Measurements from ENCODE around the gene CITED2. TPM values are rescaled to one million over a fixed set of nuclear protein-coding genes. Genes with fewer than 3 reads are reported as not detected.
A peak's percentile ranks its signal among the peaks of the same experiment; 100 is the strongest.
"Not testable (repeated sequence)": the region's sequence is repeated elsewhere in the genome, so short reads cannot be mapped to it uniquely, and the experiment has no call there.

CITED2 gene
- total and polyA plus RNA-seq, 2 experiments from 2014 or later: 644 to 1,192 TPM

DNA sequence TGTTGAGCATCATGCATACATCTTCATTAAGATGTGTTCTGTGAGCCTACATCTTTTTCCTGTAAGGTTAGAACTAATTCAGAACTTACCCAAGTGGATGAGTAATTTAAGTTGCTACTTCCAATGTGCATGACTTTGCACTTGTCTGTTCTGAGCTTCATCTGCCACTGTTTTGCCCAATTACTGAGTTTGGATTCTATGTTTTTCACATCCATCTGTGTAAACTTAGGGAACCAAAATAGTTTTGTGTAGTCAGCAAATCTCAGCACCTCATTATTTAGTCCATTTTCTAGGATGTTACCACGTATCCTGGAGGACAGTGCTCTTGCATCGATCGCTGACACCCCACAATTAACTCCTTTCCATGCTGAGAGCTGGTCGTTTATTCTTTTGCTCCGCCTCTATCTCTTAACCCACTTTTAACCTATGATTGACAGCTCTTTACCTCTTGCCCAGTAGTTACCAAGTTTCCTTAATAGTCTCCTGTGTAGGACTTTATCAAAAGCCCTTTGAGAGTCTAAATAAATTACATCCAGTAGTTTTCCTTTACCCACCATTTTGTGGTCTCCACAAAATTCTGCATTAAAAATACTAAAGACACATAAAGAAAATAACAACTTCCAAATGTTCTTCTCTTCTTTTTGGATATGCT, 44.2 kb upstream of the CITED2 start:
- DNase-seq: peak; percentile 19
- Histone ChIP-seq H3K36me3 (ENCODE audit: low read depth) (no peaks in the 10 kb centered on the region), H3K79me2 (ENCODE audit: insufficient read depth) (no peaks in the 10 kb centered on the region), H3K4me2 (ENCODE audit: unreplicated experiment) (no peak overlapping the region), H3K9me3 (ENCODE audit: low read depth) (no peaks in the 10 kb centered on the region), H3K4me3 (no peak overlapping the region), H2AFZ (peak overlapping the region; percentile 43), H3K9ac (no peak overlapping the region), H3K9me2 (ENCODE audit: insufficient read depth) (no peaks in the 10 kb centered on the region), H3F3A (ENCODE audit: insufficient read depth) (no peaks in the 10 kb centered on the region), H3K4me1 (ENCODE audit: insufficient read depth) (0 out of 2 replicates have a peak, but pooled peaks cover 3% of the 10 kb centered on the region), H4K20me1 (ENCODE audit: insufficient read depth) (no peaks in the 10 kb centered on the region), H3K27me3 (replicated peaks; ENCODE audit: insufficient read depth) (no peaks in the 10 kb centered on the region), H3K27ac (no peak overlapping the region)
- in situ Hi-C loops (cut with MboI): no loop called here
- WGBS, 2 experiments (ENCODE audit: low coverage in 1 of 2, low lambda C conversion rate in 2 of 2, missing lambda C conversion rate in 2 of 2): 53 to 54% methylated on average over 5 of the region's 5 CpGs
- TF ChIP-seq EZH2phosphoT487 (IDR thresholded peaks at IDR 0.05; ENCODE audit: insufficient read depth, low read depth): no peak

DNA sequence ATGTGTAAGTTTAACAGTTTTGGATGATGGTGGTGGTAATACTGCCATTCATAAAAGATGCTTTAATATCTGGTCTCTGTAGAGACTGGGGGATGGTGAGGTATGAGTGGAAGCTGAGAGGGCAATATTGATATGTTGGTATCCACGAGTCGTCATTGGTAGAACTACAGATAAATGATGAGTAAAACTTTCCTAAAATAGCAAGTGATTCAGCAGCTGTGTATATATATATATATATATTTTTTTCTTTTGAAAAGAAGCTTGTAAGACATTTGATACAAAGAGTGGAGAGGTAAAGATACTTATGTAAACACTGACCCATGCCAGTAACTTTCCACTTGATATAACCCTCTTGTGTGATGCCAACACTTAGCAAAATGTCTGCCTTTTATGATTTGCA, 41.7 kb upstream of the CITED2 start:
- Histone ChIP-seq H3K9me3 (ENCODE audit: low read depth) (no peaks in the 10 kb centered on the region), H4K20me1 (ENCODE audit: insufficient read depth) (no peaks in the 10 kb centered on the region), H3K4me1 (ENCODE audit: insufficient read depth) (0 out of 2 replicates have a peak, but pooled peaks cover 3% of the 10 kb centered on the region), H3K36me3 (ENCODE audit: low read depth) (no peaks in the 10 kb centered on the region), H3K27me3 (replicated peaks; ENCODE audit: insufficient read depth) (no peaks in the 10 kb centered on the region), H3K27ac (no peak overlapping the region), H3K9ac (no peak overlapping the region), H3K4me3 (no peak overlapping the region), H2AFZ (no peak overlapping the region), H3K79me2 (ENCODE audit: insufficient read depth) (no peaks in the 10 kb centered on the region), H3F3A (ENCODE audit: insufficient read depth) (no peaks in the 10 kb centered on the region), H3K4me2 (ENCODE audit: unreplicated experiment) (no peak overlapping the region), H3K9me2 (ENCODE audit: insufficient read depth) (no peaks in the 10 kb centered on the region)
- in situ Hi-C loops (cut with MboI): no loop called here
- peak; percentile 22 for DNase-seq
- TF ChIP-seq EZH2 (IDR thresholded peaks at IDR 0.05; ENCODE audit: insufficient read depth, poor library complexity, severe bottlenecking) (no peak), EZH2phosphoT487 (IDR thresholded peaks at IDR 0.05; ENCODE audit: insufficient read depth, low read depth) (no peak)
- WGBS, 2 experiments (ENCODE audit: low coverage in 1 of 2, low lambda C conversion rate in 2 of 2, missing lambda C conversion rate in 2 of 2): 60 to 69% methylated on average over 2 of the region's 2 CpGs

DNA sequence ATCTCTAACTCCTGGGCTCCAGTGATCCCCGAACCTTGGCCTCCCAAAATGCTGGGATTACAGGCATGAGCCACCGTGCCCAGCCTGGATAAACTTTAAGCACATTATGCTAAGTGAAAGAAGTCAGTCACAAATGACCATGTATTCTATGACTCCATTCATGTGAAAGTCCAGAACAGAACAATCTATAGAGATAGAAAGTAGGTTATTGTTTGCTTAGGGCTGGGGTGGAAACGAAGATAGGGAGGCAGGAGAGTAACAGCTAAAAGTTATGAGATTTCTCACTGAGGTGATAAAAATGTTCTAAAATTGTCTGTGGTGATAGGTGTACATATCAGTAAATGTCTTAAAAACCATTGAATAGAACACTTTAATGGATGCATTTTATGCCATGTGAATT, 40.9 kb upstream of the CITED2 start:
- H3K9ac ChIP-seq: no peak overlapping the region
- H4K20me1 ChIP-seq (ENCODE audit: insufficient read depth): no peaks in the 10 kb centered on the region
- H3K27me3 ChIP-seq (replicated peaks; ENCODE audit: insufficient read depth): no peaks in the 10 kb centered on the region
- no peak overlapping the region for H3K4me3 ChIP-seq
- no peaks in the 10 kb centered on the region for H3K36me3 ChIP-seq (ENCODE audit: low read depth)
- no peaks in the 10 kb centered on the region for H3K9me2 ChIP-seq (ENCODE audit: insufficient read depth)
- no peak for DNase-seq
- 82% methylated on average over 3 of the region's 3 CpGs for WGBS, 2 experiments (ENCODE audit: low coverage in 1 of 2, low lambda C conversion rate in 2 of 2, missing lambda C conversion rate in 2 of 2)
- H2AFZ ChIP-seq: no peak overlapping the region
- H3K79me2 ChIP-seq (ENCODE audit: insufficient read depth): no peaks in the 10 kb centered on the region
- no peaks in the 10 kb centered on the region for H3F3A ChIP-seq (ENCODE audit: insufficient read depth)
- H3K4me2 ChIP-seq (ENCODE audit: unreplicated experiment): no peak overlapping the region
- no peak overlapping the region for H3K27ac ChIP-seq
- H3K9me3 ChIP-seq (ENCODE audit: low read depth): no peaks in the 10 kb centered on the region
- 0 out of 2 replicates have a peak, but pooled peaks cover 3% of the 10 kb centered on the region for H3K4me1 ChIP-seq (ENCODE audit: insufficient read depth)
- in situ Hi-C loops (cut with MboI): no loop called here
- no peak for TF ChIP-seq EZH2phosphoT487 (IDR thresholded peaks at IDR 0.05; ENCODE audit: insufficient read depth, low read depth)
- TF ChIP-seq EZH2 (IDR thresholded peaks at IDR 0.05; ENCODE audit: insufficient read depth, poor library complexity, severe bottlenecking): no peak

- DNase-seq; in situ Hi-C loops (cut with MboI): not testable (repeated sequence)
Observed at GRCh38 chr6:139412103-139412502, 37.7 kb upstream of the CITED2 start.

DNA sequence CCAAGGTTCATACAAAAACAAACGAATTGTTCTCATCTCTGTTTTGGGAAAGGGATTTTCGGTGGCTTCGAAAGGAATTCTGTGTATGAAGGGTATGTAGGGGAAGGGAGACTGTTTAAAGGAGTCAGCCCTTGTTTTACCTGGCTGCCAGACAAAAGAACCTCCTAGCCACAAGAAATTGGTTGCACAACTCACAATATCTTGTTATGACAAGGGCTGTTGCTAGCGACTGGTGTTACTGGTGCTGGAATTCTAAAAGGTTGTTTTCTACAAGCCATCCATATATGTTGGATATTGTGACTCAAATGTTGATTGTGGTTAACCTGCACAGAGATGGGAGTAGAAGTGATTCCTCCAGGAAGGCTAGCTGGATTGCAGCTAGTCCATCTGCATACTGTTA, 34.6 kb upstream of the CITED2 start:
- 63 to 71% methylated on average over 4 of the region's 4 CpGs for WGBS, 2 experiments (ENCODE audit: low coverage in 1 of 2, low lambda C conversion rate in 2 of 2, missing lambda C conversion rate in 2 of 2)

More at GRCh38 chr6:139412103-139412502, 37.7 kb upstream of the CITED2 start:
- H3K9me2 ChIP-seq (ENCODE audit: insufficient read depth); H3K79me2 ChIP-seq (ENCODE audit: insufficient read depth); H3K4me3 ChIP-seq; H3K4me2 ChIP-seq (ENCODE audit: unreplicated experiment); H3K9ac ChIP-seq; H4K20me1 ChIP-seq (ENCODE audit: insufficient read depth); H3K36me3 ChIP-seq (ENCODE audit: low read depth); H3K27me3 ChIP-seq (replicated peaks; ENCODE audit: insufficient read depth); H3K27ac ChIP-seq; H2AFZ ChIP-seq; H3K9me3 ChIP-seq (ENCODE audit: low read depth): not testable (repeated sequence)
- H3F3A ChIP-seq (ENCODE audit: insufficient read depth): peaks cover 13% of the 10 kb centered on the region
- H3K4me1 ChIP-seq (ENCODE audit: insufficient read depth): peaks cover 22% of the 10 kb centered on the region
- 82 to 93% methylated on average over 1 of the region's 1 CpG for WGBS, 2 experiments (ENCODE audit: low coverage in 1 of 2, low lambda C conversion rate in 2 of 2, missing lambda C conversion rate in 2 of 2)

More for the DNA sequence above, 34.6 kb upstream of the CITED2 start:
- no peak overlapping the region for H2AFZ ChIP-seq
- peak overlapping the region; percentile 89 for H3K27ac ChIP-seq
- DNase-seq: peak; percentile 69
- no peak for TF ChIP-seq EZH2phosphoT487 (IDR thresholded peaks at IDR 0.05; ENCODE audit: insufficient read depth, low read depth)
- no peak for TF ChIP-seq EZH2 (IDR thresholded peaks at IDR 0.05; ENCODE audit: insufficient read depth, poor library complexity, severe bottlenecking)
- H4K20me1 ChIP-seq (ENCODE audit: insufficient read depth): no peaks in the 10 kb centered on the region
- H3K9ac ChIP-seq: no peak overlapping the region
- H3K9me3 ChIP-seq (ENCODE audit: low read depth): no peaks in the 10 kb centered on the region
- peaks cover 27% of the 10 kb centered on the region for H3F3A ChIP-seq (ENCODE audit: insufficient read depth)
- peaks cover 30% of the 10 kb centered on the region for H3K4me1 ChIP-seq (ENCODE audit: insufficient read depth)
- H3K36me3 ChIP-seq (ENCODE audit: low read depth): no peaks in the 10 kb centered on the region
- H3K9me2 ChIP-seq (ENCODE audit: insufficient read depth): no peaks in the 10 kb centered on the region; the same call in 1 of the 2 replicates
- peaks cover 11% of the 10 kb centered on the region; the same call in 1 of the 2 replicates for H3K79me2 ChIP-seq (ENCODE audit: insufficient read depth)
- no peak overlapping the region for H3K4me3 ChIP-seq
- in situ Hi-C loops (cut with MboI): no loop called here
- peak overlapping the region; percentile 40 for H3K4me2 ChIP-seq (ENCODE audit: unreplicated experiment)
- no peaks in the 10 kb centered on the region for H3K27me3 ChIP-seq (replicated peaks; ENCODE audit: insufficient read depth)
